Spleen (tissue), 11 donors: ENCODE results near the gene UIMC1. TPM values are rescaled to one million over a fixed set of nuclear protein-coding genes. Genes with fewer than 3 reads are reported as not detected.
A peak's percentile ranks its signal among the peaks of the same experiment; 100 is the strongest.
"Not testable (repeated sequence)": the region's sequence is repeated elsewhere in the genome, so short reads cannot be mapped to it uniquely, and the experiment has no call there.

Source experiments
- DNase-seq: peaks from one replicate; pipeline ENCODE4 v3.0.0-alpha.2; 2020
- H3K27ac ChIP-seq, 8 donors: fragments of 200-600 bp; sonication (generic) in 7 of 8; 1 replicate in 4 of 8; 2 replicates in 4 of 8; pipeline versions ENCODE4 v1.5.0 to v1.8.0; 2016 to 2021; ENCODE audit warnings: inconsistent platforms in 4 of 8, mild to moderate bottlenecking in 4 of 8, moderate library complexity in 1 of 8
- H3K27me3 ChIP-seq, 7 donors: fragments of 200-600 bp; sonication (generic) in 6 of 7; replicated peaks in 1 of 7; 1 replicate in 4 of 7; 2 replicates in 3 of 7; pipeline versions ENCODE4 v1.5.0 to v1.8.0; 2016 to 2021; ENCODE audit warnings: inconsistent platforms in 3 of 7, mild to moderate bottlenecking in 1 of 7
- H3K36me3 ChIP-seq, 6 donors: fragments of 200-600 bp; sonication (generic) in 5 of 6; 1 replicate in 4 of 6; 2 replicates in 2 of 6; pipeline versions ENCODE4 v1.5.0 to v1.8.0; 2016 to 2021; ENCODE audit warnings: inconsistent platforms in 2 of 6
- H3K4me1 ChIP-seq, 6 donors: fragments of 200-600 bp; sonication (generic) in 5 of 6; 1 replicate in 3 of 6; 2 replicates in 3 of 6; pipeline versions ENCODE4 v1.5.0 to v1.8.0; 2016 to 2021; ENCODE audit warnings: inconsistent platforms in 3 of 6
- H3K4me3 ChIP-seq, 8 donors: fragments of 200-600 bp; sonication (generic) in 7 of 8; 1 replicate in 4 of 8; 2 replicates in 4 of 8; pipeline versions ENCODE4 v1.5.0 to v1.8.0; 2016 to 2021; ENCODE audit warnings: inconsistent platforms in 4 of 8, mild to moderate bottlenecking in 4 of 8, moderate library complexity in 2 of 8
- H3K9me3 ChIP-seq, 8 donors: fragments of 200-600 bp; sonication (generic) in 7 of 8; 1 replicate in 4 of 8; 2 replicates in 4 of 8; pipeline versions ENCODE4 v1.5.0 to v1.8.0; 2016 to 2021; ENCODE audit warnings: inconsistent platforms in 4 of 8
- POLR2A ChIP-seq, 3 donors: fragments of 450-650 bp; IDR thresholded peaks; one replicate each; pipeline ENCODE4 v1.5.1; 2017; ENCODE audit warnings: antibody characterized with exemption in 3 of 3, mild to moderate bottlenecking in 1 of 3
- POLR2AphosphoS5 ChIP-seq, 3 donors: sonication (generic); formaldehyde crosslinking; IDR thresholded peaks; one replicate each; pipeline ENCODE4 v1.5.1; 2017; ENCODE audit warnings: antibody characterized with exemption in 3 of 3
- WGBS, 5 donors: extraction: QIAGEN DNeasy Blood & Tissue Kit in 3 of 5; methylation state at CpG; one replicate each; pipeline versions ENCODE4 v1.1.5 to v1.1.7; 2013 to 2018; 5-methylcytosine and 5-hydroxymethylcytosine counted together
- intact Hi-C: fragments of 100-400 bp; cut with DNase I; formaldehyde crosslinking; loops from one replicate; pipeline ENCODE4 v1.15.0; 2023; ENCODE audit warnings: low total_unique reads
- polyA plus RNA-seq, 3 donors: library from polyadenylated mRNA; stranded (reverse); fragments of 200-250 nt; gene quantifications; one replicate each; pipeline ENCODE4 v1.2.1, GENCODE V29; 2013
- total RNA-seq, 7 donors: library from RNA; depleted of rRNA in 3 of 7; stranded (reverse); fragments of >200 nt in 3 of 7; fragmentation: NEBNext Ultra II Directional in 4 of 7; extraction: Animal tissue kit (Norgen Biotek cat#: 25700) in 4 of 7; gene quantifications; one replicate each; pipeline versions ENCODE4 v1.1.0 to v1.2.1, GENCODE V29; 2016 to 2021
- TF ChIP-seq, protein P1 (sequence below), 11 experiments: fragments of 200-600 bp in 7 of 11; fragments of 450-650 bp in 4 of 11; sonication (generic) in 4 of 11; IDR thresholded peaks in 8 of 11; conservative IDR thresholded peaks in 3 of 11; 1 replicate in 7 of 11; 2 replicates in 4 of 11; pipeline versions ENCODE4 v1.4.0 to v1.8.0; 2016 to 2021; ENCODE audit warnings: antibody characterized with exemption in 11 of 11, inconsistent platforms in 4 of 11, mild to moderate bottlenecking in 1 of 11
- donor health status: healthy with polysubstance abuse.
- donor health status: DM: no; HTN: no; CAD: no; lungs with moderate emphysema.
- donor health status: DM: no; HTN: no; CAD: no.
- donor health status: Bipolar disorder and iron deficiency.
- donor health status: healthy.
- donor health status: DM: no; HTN: no; CAD: no.
- donor health status: DM: yes; HTN: yes; CAD: no.

The UIMC1 gene
- total and polyA plus RNA-seq, 10 donors = 34.4 to 81.8 (median 53.8) TPM

- Histone ChIP-seq H3K4me1 (peaks cover 13 to 100% (median 59%) of the 10 kb centered on the region in 6 donors), H3K9me3 (peaks cover 0 to 8% (median 4%) of the 10 kb centered on the region in 8 donors), H3K36me3 (peaks cover 0 to under 1% (median 0%) of the 10 kb centered on the region in 6 donors), H3K27me3 (no peaks in the 10 kb centered on the region), H3K4me3 (peak overlapping the region in 1 of 8 donors; percentile 56), H3K27ac (peak overlapping the region in 7 of 8 donors; percentile 73 to 91 (median 89))
- WGBS, 5 donors = 39 to 63% (median 49%) methylated on average over 7 of the region's 7 CpGs
- intact Hi-C loops = no loop called here
- DNase-seq = peak; percentile 83
- TF ChIP-seq POLR2A (IDR thresholded peaks at IDR 0.05) = no peak
- TF ChIP-seq, protein P1, sequence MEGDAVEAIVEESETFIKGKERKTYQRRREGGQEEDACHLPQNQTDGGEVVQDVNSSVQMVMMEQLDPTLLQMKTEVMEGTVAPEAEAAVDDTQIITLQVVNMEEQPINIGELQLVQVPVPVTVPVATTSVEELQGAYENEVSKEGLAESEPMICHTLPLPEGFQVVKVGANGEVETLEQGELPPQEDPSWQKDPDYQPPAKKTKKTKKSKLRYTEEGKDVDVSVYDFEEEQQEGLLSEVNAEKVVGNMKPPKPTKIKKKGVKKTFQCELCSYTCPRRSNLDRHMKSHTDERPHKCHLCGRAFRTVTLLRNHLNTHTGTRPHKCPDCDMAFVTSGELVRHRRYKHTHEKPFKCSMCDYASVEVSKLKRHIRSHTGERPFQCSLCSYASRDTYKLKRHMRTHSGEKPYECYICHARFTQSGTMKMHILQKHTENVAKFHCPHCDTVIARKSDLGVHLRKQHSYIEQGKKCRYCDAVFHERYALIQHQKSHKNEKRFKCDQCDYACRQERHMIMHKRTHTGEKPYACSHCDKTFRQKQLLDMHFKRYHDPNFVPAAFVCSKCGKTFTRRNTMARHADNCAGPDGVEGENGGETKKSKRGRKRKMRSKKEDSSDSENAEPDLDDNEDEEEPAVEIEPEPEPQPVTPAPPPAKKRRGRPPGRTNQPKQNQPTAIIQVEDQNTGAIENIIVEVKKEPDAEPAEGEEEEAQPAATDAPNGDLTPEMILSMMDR (IDR thresholded peaks at IDR 0.05 in 8 of 11, conservative IDR thresholded peaks at IDR 0.05 in 3 of 11) = no peak
- TF ChIP-seq POLR2AphosphoS5 (IDR thresholded peaks at IDR 0.05) = peak in 1 of 3 donors; percentile 81
These were observed 12.0 kb downstream of the UIMC1 start for GRCh38 chr5:176994460-176995121.

DNA sequence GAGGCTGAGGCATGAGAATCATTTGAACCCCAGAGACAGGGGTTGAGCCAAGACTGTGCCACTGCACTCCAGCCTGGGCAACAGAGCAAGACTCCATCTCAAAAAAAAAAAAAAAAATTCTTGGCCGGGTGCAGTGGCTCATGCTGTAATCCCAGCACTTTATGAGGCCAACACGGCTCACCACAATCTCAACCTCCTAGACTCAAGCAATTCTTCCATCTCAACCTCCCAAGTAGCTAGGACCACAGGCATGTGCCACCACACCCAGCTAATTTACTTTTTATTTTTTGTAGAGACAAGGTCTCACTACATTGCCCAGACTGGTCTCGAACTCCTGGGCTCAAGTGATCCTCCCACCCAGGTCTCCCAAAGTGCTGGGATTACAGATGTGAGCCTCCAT lies 13.5 kb downstream of the UIMC1 start:
- H3K9me3 ChIP-seq, intact Hi-C loops, H3K27me3 ChIP-seq, H3K36me3 ChIP-seq, DNase-seq: not testable (repeated sequence)
- 77 to 88% (median 80%) methylated on average over 3 of the region's 3 CpGs for WGBS, 5 donors
- Histone ChIP-seq H3K27ac (peak overlapping the region in 7 of 8 donors; percentile 73 to 91 (median 89)), H3K4me3 (peak overlapping the region in 1 of 8 donors; percentile 17), H3K4me1 (peaks cover 13 to 100% (median 62%) of the 10 kb centered on the region in 6 donors)

- H3K36me3 ChIP-seq = peaks cover 0 to 11% (median 1%) of the 10 kb centered on the region in 6 donors
- 83 to 94% (median 88%) methylated on average over 3 of the region's 3 CpGs for WGBS, 5 donors
- TF ChIP-seq POLR2AphosphoS5 (IDR thresholded peaks at IDR 0.05) (no peak), POLR2A (IDR thresholded peaks at IDR 0.05) (no peak)
- TF ChIP-seq, protein P1 (IDR thresholded peaks at IDR 0.05 in 8 of 11, conservative IDR thresholded peaks at IDR 0.05 in 3 of 11) = no peak
- no peak for DNase-seq
- no peak overlapping the region for H3K4me3 ChIP-seq
- H3K27ac ChIP-seq = no peak overlapping the region
- no peaks in the 10 kb centered on the region for H3K9me3 ChIP-seq
- H3K4me1 ChIP-seq = peaks cover 11 to 86% (median 36%) of the 10 kb centered on the region in 6 donors
- intact Hi-C loops = no loop called here
- no peaks in the 10 kb centered on the region for H3K27me3 ChIP-seq
These were observed 19.0 kb downstream of the UIMC1 start for GRCh38 chr5:176987583-176987982.

DNA sequence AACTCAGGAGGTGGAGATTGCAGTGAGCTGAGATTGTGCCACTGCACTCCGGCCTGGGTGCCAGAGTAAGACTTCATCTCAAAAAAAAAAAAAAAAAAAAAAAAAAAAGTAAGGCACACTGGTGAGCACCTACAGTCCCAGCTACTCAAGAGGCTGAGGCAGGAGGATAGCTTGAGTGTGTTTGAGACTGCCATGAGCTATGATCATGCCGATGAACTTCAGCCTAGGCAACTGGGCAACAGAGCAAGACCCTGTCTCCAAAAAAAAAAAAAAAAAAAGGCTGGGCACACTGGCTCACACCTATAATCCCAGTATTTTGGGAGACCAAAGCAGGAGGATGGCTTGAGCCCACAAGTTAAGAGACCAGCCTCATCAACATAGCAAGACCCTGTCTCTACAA lies 20.3 kb downstream of the UIMC1 start:
- H3K27ac ChIP-seq = peak overlapping the region in 1 of 8 donors; percentile 45
- 92 to 100% (median 96%) methylated on average over 2 of the region's 2 CpGs for WGBS, 5 donors
- H3K9me3 ChIP-seq = no peaks in the 10 kb centered on the region
- TF ChIP-seq, protein P1 (IDR thresholded peaks at IDR 0.05 in 8 of 11, conservative IDR thresholded peaks at IDR 0.05 in 3 of 11) = no peak
- TF ChIP-seq POLR2A (IDR thresholded peaks at IDR 0.05) = no peak
- TF ChIP-seq POLR2AphosphoS5 (IDR thresholded peaks at IDR 0.05) = no peak
- no peaks in the 10 kb centered on the region for H3K27me3 ChIP-seq
- H3K4me1 ChIP-seq = peaks cover 11 to 76% (median 32%) of the 10 kb centered on the region in 6 donors
- intact Hi-C loops = no loop called here
- no peak for DNase-seq
- no peak overlapping the region for H3K4me3 ChIP-seq
- peaks cover 0 to 24% (median 14%) of the 10 kb centered on the region in 6 donors for H3K36me3 ChIP-seq
